GM06990 (cell line): ENCODE data around the gene GAS2L2.

Experiments
- DNase-seq: peaks from one replicate; pipeline ENCODE4 v3.0.0-alpha.2; 2011; ENCODE audit not compliant: insufficient read length; ENCODE audit errors: extremely low read depth
- H3K27me3 ChIP-seq: replicated peaks from 2 replicates; pipeline ENCODE4 v1.6.0; 2011; ENCODE audit warnings: low read length; ENCODE audit not compliant: control insufficient read depth, insufficient read depth
- H3K36me3 ChIP-seq: 2 replicates; pipeline ENCODE4 v1.5.1; 2011; ENCODE audit warnings: low read length; ENCODE audit not compliant: control insufficient read depth, insufficient read depth
- H3K4me3 ChIP-seq: replicated peaks from 2 replicates; pipeline ENCODE4 v1.5.1; 2011; ENCODE audit warnings: low read depth, mild to moderate bottlenecking, control low read depth, low read length
- CTCF ChIP-seq: IDR thresholded peaks from 2 replicates; pipeline ENCODE4 v1.5.1; 2011; ENCODE audit warnings: low read length, control low read depth, mild to moderate bottlenecking, inconsistent platforms; ENCODE audit not compliant: insufficient read depth, poor library complexity, severe bottlenecking

GAS2L2 gene

GRCh38 chr17:35743626-35744328 lies 9.3 kb downstream of the GAS2L2 start:
- no peak for DNase-seq
- TF ChIP-seq CTCF = no peak
- H3K4me3 ChIP-seq = no peak overlapping the region
- H3K36me3 ChIP-seq = no peaks in the 10 kb centered on the region
- H3K27me3 ChIP-seq = peaks cover 2% of the 10 kb centered on the region

- no peak for DNase-seq
- Histone ChIP-seq H3K4me3 (no peak overlapping the region), H3K27me3 (peaks cover 2% of the 10 kb centered on the region), H3K36me3 (no peaks in the 10 kb centered on the region)
- no peak for TF ChIP-seq CTCF
These were observed 10.1 kb downstream of the GAS2L2 start for GRCh38 chr17:35742896-35743477.

GRCh38 chr17:35742496-35742895 lies 10.5 kb downstream of the GAS2L2 start:
- Histone ChIP-seq H3K27me3 (peaks cover 2% of the 10 kb centered on the region), H3K36me3 (no peaks in the 10 kb centered on the region), H3K4me3 (no peak overlapping the region)
- no peak for TF ChIP-seq CTCF
- no peak for DNase-seq

- DNase-seq = no peak
- Histone ChIP-seq H3K4me3 (no peak overlapping the region), H3K36me3 (no peaks in the 10 kb centered on the region), H3K27me3 (peaks cover 2% of the 10 kb centered on the region)
- no peak for TF ChIP-seq CTCF
These were observed 11.8 kb downstream of the GAS2L2 start for GRCh38 chr17:35740997-35741931.

- Histone ChIP-seq H3K4me3 (no peak overlapping the region), H3K36me3 (no peaks in the 10 kb centered on the region), H3K27me3 (peaks cover 2% of the 10 kb centered on the region)
- DNase-seq = no peak
- TF ChIP-seq CTCF = no peak
These were observed 12.8 kb downstream of the GAS2L2 start for GRCh38 chr17:35740216-35740615.
